HG02852 (cell line): ENCODE results near the gene KCTD1.

ENCODE experiments used
- ATAC-seq: cut with Tn5 transposase; IDR thresholded peaks from one replicate; pipeline ENCODE4 v1.9.1; 2021; ENCODE audit warnings: mild to moderate bottlenecking, moderate library complexity; ENCODE audit not compliant: unreplicated experiment

KCTD1 gene

GRCh38 chr18:26432651-26433424 is 115.5 kb downstream of the KCTD1 start:
- ATAC-seq = peak; percentile 63

- ATAC-seq = no peak
Observed at GRCh38 chr18:26429535-26430226, 118.7 kb downstream of the KCTD1 start.

GRCh38 chr18:26425148-26425531 is 123.2 kb downstream of the KCTD1 start:
- no peak for ATAC-seq

GRCh38 chr18:26424428-26425147 is 123.8 kb downstream of the KCTD1 start:
- peak; percentile 28 for ATAC-seq

- ATAC-seq = peak; percentile 87
Observed at GRCh38 chr18:26422472-26423162, 125.7 kb downstream of the KCTD1 start.

- ATAC-seq = no peak
Observed at GRCh38 chr18:26421931-26422330, 126.4 kb downstream of the KCTD1 start.

GRCh38 chr18:26421503-26421902 is 126.8 kb downstream of the KCTD1 start:
- ATAC-seq = no peak

- ATAC-seq = no peak
Observed at GRCh38 chr18:26419746-26420145, 128.6 kb downstream of the KCTD1 start.

- no peak for ATAC-seq
Observed at GRCh38 chr18:26418225-26418624, 130.1 kb downstream of the KCTD1 start.

- ATAC-seq = no peak
Observed at GRCh38 chr18:26417190-26417589, 131.2 kb downstream of the KCTD1 start.

GRCh38 chr18:26416652-26417150 is 131.7 kb downstream of the KCTD1 start:
- ATAC-seq = no peak

GRCh38 chr18:26415631-26416030 is 132.7 kb downstream of the KCTD1 start:
- no peak for ATAC-seq

- no peak for ATAC-seq
Observed at GRCh38 chr18:26414901-26415440, 133.4 kb downstream of the KCTD1 start.

- ATAC-seq = no peak
Observed at GRCh38 chr18:26409091-26409490, 139.3 kb downstream of the KCTD1 start.

- ATAC-seq = no peak
Observed at GRCh38 chr18:26407736-26408601, 140.4 kb downstream of the KCTD1 start.

GRCh38 chr18:26406854-26407517 is 141.4 kb downstream of the KCTD1 start:
- ATAC-seq = no peak

GRCh38 chr18:26406324-26406723 is 142.0 kb downstream of the KCTD1 start:
- no peak for ATAC-seq

GRCh38 chr18:26405190-26405801 is 143.1 kb downstream of the KCTD1 start:
- ATAC-seq = peak; percentile 87
